Measurements from ENCODE around the gene NATD1.

- TF ChIP-seq BHLHE40 (IDR thresholded peaks at IDR 0.05; ENCODE audit: borderline replicate concordance) (no peak), FOXA1 (IDR thresholded peaks at IDR 0.05) (no peak), L3MBTL2 (conservative IDR thresholded peaks at IDR 0.05) (no peak), SP1 (IDR thresholded peaks at IDR 0.05) (no peak), HDGF (IDR thresholded peaks at IDR 0.05; ENCODE audit: borderline replicate concordance) (no peak)
Observed at GRCh38 chr17:21258593-21258992, 5.4 kb upstream of the NATD1 start.

Data from HEK293T (cell line).